ENCODE results near the gene HIC1.

The HIC1 gene

DNA sequence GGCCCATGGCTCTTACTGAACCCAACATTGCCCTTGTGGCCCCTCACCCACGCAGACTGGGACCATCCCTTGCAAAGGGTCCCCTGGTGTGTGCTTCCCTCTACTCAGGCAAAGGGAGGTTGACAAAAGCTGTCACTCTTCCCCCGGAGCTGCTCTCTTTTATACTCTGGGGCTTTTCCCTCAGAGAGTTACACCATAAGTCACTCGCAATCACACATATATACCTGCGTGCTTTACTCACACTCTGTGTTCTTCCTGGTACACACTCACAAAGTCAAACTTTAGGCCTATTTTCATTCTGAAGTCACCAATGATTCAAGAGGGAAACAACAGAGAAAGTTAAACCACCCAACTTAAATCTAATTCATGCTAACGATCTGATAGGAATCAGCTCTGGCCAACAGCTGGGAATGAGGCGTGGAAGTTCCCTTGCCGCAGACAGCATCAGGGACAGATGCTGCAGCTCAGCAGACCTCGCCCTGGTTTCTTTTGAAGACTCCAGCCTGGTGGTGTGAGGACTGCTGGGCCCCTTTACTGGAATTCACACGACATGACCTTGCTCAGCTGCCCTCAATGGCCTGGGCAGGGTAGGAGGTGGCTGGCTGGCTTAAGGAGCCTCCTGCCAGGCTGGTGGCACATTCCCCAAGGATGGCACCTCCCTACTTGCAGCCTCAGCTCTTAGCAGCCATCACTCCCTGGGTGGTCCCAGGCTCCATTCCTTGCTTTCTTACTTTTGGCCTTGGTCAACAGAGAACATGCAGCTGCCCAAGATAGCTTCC, 27.3 kb downstream of the HIC1 start:
- no peak for DNase-seq

DNA sequence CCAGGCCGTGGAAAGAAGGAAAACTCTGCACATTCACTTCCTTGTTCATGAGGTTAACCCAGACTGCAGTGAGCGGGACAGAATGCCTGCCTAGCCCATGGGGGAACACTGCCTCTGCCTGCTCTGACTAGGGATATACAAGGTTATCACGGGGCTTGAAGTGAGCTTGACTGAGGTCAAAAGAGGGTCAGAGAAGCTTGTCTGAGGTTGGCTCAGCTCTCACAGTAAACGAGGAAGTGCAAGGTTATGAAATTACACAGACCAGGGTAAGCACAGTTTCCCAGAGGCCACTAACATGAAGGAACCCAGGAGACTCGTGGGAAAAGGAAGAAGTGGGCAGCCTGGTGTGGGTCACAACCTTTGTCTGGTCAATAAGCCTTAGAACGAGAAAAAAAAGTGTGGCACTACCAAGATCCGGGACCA, 28.7 kb downstream of the HIC1 start:
- DNase-seq: no peak

DNA sequence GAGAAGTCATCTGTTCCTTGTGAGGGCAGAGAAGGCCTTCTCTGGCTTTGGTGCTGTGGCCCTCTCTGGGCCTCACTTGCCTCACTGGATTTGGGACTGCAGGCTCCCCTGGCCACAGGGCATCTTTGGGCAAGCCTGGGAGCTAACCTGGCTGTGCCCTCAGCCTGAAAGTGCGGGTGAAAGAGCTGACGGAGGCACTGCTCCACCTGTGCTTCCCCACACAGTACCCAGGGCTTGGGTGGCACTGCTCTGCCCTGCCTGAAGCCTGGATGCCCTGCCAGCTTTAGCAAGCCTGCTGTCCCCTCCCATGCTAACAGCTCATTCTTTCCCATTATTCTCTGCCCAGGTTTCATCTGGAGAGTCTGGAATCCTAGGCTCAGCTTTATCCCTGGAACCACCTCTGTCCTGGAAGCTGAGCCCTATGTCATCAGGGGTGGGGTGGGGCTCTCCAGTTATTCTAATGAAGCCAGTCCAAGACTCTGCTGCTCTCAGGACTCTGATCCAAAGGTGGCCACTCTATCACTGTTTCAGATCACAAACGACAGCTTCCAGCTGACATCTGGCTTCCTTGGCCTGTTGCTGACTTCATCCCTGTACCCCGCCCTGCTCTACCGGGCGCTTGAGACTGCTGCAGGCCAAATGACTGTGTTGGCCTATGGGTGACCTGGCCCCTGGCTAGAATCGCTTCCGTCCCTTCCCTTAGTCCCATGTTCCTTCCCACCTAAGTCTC, 29.3 kb downstream of the HIC1 start:
- DNase-seq: no peak

DNA sequence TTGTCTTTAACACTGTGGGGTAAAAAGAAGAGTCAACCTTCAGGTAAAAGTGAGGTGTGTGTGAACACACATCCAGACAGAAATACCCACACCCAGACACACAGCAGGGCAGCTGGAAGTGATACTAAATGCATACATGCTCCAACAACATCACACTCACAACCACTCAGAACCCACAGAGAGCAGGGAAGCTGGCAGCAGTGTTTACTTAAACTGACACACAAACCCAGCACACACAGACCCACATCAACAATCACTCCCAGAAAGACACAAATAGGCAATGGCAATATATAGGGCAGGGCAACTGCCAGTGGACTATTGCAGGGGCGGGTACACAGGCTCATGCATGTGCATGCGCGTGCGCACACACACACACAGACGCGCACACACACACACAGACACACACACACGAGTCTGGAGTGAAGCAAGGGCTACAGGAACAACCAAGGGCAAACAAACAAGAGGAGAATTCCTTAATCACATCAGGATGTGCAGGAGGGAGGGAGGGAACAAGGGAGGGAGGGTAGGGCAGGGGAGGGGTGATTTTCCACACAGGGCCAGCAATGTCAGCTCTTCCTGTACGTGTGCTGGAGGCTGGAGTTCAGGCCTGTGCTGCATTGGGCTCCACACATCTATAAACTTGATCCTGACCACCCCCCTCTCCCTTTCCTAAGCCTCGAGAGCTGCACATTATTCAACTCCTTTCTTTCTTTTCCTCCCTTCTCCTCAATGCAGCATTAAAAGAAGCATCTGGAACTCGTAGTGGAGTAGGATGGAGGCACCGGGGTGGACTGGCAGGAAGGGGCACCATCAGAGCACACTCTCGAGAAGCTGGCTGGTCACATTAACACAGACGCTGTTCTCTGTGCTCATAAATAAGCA, 30.1 kb downstream of the HIC1 start:
- DNase-seq: no peak

DNA sequence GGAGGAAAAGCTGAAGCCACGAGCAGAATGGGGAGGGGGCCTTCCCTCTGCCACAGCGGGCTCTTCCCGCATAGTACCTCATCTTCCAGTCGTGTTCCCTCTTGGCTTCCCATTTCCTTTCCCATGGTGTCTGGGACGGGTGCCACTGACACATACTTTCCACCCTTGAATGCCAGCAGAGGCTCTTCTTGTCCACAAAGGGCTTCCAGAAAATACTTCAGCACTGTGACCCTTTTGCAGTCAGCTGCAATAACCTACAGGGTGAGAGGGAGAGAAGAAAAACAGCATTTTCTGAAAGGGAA, 30.7 kb downstream of the HIC1 start:
- no peak for DNase-seq

DNA sequence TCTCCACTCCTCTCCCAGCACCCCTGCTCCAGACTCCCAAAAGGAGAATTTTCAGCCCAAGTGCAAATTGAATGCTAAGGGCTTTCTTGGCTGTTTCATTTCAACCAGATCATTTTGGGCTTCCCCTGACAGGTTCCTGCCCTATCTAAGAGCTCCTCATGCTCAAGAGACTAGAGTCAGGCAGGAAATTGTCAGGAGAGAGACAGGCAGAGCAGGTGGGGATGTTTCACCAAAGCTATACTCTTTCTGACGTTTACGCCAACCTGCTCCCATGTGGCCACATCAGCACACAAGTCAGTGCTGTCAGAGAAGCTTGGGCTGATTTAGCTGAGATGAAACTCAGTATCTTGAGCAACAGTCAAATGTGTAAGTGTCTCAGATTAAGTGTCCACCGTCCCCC, 31.4 kb downstream of the HIC1 start:
- DNase-seq: no peak

DNA sequence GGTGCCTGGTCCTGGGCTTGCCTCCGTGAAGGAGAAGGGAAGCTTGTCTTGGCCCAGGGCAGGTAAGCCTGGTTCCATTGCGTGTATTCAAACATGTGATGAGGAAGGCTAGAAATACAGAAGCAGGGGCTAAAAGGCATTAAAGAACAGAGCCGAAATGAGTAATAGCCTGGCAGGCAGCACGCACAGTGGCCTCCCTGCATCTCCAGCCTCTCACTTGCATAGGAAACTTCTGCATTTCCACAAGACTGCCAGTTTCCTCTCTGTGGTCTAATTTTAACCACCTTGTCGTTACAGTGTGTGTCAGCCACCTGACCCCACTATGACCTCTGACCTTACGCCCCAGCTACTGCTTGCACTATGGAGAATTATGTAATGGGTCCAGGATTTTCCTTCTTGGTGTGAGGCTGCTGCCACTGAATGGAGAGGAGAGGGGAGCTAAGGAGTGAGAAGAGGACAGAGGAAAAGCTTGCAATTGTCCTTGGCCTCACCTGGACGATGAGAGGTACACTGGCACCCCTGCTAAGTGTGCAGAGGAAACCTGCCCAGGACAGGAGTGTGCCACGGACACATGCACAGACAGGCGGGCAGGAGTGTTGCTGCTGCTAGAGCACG, 32.8 kb downstream of the HIC1 start:
- DNase-seq: no peak

DNA sequence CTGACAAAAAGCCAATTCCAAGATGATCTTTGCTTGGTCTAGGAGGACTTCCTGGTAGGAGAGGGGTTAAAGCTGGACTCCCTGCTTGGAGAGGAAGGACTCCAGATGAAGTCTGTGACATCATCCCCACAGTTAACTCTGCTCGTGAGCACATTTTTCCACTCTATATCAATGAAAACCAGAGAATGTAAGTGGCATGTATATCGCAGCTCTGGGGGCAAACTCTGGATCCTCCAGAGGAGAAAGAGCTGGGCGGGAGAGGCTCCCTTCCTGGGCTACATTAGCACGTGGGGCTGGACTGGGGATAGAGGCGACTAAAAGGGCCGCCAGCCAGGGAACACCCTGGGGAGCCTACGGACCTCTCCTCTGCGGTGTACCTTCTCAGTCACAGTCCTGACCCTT, 34.1 kb downstream of the HIC1 start:
- DNase-seq: no peak

DNA sequence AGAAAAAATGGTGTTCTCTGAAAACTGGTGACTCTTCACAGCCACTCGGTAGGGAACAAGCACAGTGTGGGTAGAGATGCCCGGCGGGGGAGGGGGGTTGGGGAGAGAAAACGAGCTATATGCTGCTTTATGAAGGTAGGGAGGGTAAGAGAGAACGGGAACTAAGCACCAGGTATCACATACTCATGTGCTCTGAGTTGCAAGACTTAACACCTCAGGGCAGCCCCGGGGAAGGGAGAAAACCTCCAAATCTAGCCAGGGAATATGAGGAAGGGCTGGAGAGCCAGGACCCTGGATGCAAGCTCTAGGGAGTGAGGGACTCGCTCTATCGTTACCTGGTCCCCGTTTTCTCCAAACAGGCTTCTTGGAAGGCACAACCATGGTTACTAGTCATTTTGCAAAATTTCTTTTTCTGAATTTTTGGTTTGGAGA, 35.3 kb downstream of the HIC1 start:
- no peak for DNase-seq

DNA sequence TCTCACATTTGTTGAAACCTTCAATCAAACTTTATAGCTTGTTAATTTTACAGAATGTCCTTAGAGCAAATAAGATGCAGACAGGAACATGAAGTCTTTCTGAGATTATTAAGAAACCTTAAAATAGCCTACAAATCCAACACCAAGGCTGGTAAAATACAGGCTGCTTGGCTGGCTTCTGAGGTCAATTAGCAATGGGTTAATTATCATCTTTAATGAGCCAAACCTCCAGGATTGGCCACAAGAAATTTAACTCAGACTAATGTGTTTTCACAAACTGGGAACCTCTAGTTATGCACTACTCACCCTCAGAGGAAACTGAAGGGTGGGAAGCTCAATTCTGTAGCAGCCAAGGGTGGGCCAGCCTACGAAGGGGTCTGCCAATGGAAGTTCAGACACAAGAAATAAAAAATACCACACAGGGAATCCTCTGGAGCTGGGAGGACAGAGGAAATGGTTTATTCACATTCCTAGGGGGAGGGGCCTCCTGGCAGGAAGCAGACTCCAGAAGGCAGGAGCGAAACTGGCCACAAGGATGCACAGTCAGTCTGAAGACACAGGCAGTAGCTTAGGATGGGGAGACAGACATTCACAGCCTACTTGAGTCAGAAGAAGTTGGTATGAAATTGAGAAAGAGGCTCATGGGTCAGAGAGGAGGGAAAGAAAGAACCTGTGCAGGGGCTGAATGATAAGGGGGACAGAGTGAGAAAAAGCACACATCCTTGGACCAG, 36.1 kb downstream of the HIC1 start:
- DNase-seq: no peak

DNA sequence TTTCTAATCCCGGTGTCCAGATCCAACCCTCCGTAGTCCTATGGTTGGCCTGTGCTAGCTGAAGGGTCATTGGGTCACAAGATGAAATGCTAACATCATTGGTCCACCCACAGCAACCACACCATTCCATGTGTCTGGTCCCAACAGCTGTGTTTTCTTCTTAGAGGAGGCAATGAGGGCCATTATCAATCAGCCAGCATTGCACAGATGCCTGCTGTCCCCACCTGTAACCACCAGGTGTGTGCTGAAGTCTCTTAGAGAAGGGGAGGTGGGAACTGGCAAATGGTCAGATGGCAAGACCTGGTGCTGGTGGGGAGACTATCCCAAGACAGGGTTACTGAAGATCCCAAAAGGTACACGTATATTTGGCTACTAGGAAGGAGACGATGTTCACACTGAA, 37.4 kb downstream of the HIC1 start:
- DNase-seq: no peak

DNA sequence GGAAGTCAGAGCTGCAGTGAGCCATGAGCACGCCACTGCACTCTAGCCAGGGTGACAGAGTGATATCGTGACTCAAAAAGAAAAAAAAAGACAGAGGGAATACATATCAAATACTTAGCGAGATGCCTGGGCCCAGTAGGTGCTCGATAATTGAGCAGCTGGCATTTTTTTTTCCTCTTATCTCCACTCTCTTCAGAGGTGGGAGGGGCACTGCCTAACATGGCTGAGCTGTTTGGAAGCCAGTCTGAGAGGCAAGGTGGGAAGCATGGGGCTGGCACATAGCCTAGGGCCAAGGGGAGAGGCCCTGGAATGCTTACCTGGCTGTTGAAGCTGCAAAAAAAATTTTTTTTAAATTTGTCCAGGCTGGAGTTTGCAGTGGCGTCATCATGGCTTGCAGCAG, 38.4 kb downstream of the HIC1 start:
- no peak for DNase-seq

DNA sequence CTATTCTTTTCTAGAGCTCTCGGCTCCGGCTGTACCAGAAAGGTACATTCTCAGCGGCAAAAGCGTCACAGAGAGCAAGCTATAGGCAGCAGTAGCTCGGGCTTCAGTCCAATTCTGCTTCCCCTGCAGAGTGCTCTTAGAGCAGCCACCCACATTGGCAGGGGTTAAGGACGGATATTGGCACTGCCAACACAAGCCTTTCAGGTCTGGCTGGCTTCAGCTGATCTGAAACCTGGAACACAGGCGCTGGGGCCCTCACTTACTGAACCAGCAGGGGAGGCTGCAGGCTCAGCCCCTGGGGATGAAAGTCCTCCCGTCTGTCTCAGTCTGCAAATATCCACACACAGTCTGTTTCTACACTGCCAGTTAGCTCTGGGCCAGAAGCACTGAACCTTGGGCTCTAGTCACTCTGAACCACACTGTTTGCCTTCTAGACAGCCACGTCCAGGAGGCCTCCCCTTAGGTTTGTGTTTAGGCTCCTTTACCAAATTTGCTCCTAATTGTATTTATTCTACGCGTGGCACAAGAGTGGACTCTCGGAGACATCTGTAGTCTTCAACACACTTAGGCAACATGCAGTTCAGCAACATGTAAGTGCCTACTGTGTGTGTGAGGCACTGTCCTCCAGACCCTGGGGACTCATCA, 40.1 kb downstream of the HIC1 start:
- no peak for DNase-seq

DNA sequence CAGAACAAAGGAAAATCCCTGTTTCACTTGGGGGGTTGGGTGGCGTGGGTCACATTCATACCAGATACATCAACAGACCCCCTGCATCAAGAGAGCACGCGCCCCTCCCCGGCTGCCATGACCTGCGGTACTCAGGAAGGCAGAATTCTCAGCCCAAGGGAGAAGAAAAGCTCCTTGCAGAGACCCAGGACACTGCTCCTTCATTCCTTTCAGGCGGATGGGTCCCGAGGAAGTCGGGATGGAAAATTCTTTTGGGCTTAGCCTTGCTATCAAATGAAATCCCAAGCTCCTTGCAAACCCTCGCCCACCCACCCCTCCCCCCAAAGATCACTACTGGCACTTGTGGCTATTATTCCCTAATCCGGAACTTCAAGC, 40.6 kb downstream of the HIC1 start:
- no peak for DNase-seq

DNA sequence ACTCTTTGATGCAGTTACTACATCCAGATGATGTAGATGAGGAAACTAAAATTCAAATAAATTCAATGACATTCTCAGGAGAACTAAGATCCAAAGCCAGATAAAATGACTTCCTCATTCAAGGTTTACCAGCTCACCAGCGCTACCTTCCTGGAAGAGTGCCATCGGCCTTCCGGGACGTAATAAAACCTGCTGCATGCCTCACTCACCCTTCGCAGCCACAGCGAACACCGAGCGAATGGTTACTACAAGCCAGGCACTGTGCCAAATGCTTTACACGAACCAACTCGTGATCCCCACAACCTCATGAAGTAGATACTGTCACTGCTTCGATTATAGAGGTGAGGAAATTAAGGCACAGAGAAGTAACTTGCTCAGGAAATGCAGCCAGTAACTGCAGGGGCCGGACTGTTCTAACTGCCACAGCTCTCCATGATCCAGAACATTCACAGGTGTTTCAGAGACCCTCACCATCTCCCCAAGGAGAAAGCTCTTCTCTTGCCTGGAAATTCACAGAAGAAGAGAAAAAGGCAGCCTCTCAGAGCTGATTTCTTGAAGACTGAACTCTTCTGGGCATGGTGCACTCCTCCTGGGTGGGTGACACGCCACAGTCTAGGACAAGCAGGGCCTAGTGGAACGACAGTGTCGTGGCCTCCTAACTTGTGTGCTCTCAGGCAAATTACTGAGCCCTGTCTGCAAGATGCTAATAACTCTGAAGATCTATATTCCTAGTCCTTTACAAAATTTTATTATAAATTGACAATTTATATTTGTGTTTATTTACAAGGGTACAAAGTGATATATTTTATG, 46.8 kb downstream of the HIC1 start:
- DNase-seq: no peak

DNA sequence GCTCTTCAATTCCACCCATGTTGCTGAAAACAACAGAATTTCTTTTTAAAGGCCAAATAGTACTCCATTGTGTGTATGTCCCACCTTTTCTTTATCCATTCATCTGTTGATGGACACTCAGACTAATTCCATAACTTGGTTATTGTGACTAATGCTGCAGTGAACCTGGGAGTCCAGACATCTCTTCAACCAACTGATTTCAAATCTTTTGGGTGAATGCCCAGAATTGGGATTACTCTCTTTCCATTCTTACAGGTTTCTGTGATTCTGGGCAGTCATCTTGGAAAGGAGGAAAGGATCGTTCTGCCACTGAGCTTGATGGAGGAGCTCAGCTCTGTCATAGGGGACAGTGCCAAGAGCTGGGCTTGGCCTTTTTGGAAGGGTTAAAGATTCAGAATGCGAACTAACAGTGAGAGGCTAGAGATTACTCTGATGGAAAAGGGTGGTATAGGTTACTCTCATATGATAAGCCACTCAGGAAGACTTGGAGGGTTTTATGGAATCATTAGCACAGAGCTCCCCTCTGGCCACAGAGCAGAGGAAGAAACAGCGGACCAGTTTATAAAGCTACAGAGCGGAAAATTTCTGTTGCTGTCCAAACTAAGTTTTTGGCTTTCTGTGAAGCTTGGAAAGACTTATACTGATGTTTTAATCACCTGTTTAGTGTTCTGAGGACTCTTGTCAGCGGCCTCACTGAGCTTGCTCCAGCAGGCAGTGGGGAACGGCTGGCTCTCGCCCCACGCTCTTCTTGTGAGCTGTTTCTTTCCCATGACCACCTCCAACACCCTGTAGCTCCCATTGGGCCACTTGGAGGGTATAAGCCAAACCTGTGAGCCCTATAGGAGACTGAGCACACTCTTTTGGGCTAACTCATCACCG, 48.3 kb downstream of the HIC1 start:
- DNase-seq: no peak

DNA sequence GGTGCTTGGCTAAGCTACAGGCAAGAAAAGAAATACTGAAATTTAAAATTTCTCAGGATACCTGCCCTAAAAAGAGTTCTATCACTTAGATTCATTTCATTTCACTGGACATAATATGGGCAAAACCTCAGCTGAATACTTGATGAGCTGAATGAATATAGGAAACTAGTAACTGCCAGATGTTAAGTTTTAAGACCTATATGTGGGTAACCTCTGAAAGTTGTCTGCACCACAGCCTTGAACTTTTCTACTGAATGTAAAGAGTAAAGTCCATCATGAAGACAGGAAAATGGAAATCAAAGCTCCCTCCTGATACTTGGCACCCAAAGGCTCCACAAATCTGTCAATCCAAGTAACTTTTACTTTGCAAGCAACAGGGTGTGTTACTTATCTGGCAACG, 50.8 kb downstream of the HIC1 start:
- no peak for DNase-seq

DNA sequence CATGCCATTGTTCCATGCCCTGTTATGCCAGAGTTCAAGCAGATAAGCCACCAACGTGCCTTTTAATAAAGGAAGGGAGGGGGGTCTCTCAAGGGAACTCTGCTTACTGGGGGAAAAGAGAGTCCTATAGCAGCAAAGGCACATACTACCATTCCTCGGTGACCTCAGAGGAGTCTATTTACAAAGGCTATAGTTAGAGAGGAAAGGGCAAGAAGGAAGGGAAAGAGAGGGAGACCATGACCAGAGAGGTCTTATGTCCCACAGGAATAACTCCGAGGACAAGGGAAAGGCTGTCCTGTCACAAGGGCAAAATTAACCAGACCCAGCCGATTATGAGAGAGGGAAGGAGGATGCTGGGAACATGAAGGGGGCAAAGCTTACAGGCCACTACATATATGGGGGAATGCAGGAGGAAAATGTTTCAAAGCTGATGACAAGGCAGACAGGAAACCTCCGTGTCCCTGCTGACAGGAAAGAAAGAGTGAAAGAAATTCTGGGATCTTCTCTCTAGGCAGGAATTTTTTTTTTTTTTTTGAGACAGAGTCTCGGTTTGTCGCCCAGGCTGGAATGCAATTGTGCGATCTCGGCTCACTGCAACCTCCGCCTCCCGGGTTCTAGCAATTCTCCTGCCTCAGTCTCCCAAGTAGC, 51.5 kb downstream of the HIC1 start:
- DNase-seq: no peak

DNA sequence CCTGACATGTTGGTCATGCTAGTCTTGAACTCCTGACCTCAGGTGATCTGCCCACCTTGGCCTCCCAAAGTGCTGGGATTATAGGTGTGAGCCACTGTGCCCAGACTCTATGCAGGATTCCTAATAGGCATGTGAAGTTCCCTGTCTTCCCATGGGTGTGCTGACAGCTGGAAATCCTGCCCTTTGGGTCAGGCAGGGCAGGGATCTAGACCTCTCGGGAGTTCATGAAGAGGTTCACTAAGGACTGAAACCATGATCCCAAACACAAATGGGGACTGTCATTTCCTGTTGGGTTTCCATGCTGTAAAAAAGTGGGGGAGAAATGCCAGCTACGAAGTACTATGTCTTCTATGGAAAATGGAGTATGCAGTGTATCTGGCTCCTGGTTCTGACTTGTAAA, 52.1 kb downstream of the HIC1 start:
- DNase-seq: no peak

DNA sequence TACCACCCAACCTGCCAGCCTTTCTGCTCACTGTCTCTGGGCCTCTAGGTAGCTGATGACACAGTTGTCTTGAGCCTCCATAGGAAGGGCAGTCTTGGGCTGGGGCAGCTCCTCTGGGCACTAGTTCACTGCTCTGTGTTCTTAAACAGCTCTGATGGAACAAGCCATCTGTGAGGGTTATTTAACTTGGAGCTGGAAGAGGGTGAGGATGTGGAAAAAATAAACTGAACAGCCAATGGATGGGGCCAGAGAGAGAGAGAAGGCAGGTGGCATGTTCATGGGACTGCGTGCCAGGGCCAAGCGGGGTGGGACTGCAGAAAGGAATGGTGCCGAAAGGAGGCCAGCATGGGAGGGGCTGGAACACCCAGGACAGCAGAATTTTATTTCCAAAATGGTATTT, 52.6 kb downstream of the HIC1 start:
- DNase-seq: no peak
